ENCODE results near the gene ABCB6.
"Not testable (repeated sequence)": the region's sequence is repeated elsewhere in the genome, so short reads cannot be mapped to it uniquely, and the experiment has no call there.

Gene ABCB6

GRCh38 chr2:219213026-219213415 lies 5.7 kb downstream of the ABCB6 start:
- no peak for DNase-seq

DNA sequence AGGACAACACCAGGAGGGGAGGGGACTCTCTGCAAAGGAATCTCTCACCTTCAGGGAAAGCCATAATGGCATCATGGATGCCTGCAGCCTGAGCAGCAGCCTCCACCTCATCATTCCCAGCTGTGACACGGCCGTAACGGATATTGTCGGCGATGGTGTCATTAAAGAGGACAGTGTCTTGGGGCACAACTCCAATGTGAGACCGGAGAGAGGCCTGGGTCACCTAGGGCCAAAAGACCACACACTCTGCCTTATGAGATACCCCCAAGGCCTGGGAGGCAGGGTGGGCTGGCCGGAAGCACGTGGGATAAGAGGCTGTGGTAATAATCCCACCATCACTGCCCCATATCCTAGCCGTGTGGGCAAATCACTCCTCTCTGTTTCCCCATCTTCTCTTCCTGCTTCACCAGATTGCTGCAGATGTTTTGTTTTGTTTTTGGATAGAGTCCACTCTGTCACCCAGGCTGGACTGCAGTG lies 7.8 kb downstream of the ABCB6 start:
- DNase-seq, result no peak

GRCh38 chr2:219210196-219210885 lies 8.4 kb downstream of the ABCB6 start:
- DNase-seq, result no peak

DNA sequence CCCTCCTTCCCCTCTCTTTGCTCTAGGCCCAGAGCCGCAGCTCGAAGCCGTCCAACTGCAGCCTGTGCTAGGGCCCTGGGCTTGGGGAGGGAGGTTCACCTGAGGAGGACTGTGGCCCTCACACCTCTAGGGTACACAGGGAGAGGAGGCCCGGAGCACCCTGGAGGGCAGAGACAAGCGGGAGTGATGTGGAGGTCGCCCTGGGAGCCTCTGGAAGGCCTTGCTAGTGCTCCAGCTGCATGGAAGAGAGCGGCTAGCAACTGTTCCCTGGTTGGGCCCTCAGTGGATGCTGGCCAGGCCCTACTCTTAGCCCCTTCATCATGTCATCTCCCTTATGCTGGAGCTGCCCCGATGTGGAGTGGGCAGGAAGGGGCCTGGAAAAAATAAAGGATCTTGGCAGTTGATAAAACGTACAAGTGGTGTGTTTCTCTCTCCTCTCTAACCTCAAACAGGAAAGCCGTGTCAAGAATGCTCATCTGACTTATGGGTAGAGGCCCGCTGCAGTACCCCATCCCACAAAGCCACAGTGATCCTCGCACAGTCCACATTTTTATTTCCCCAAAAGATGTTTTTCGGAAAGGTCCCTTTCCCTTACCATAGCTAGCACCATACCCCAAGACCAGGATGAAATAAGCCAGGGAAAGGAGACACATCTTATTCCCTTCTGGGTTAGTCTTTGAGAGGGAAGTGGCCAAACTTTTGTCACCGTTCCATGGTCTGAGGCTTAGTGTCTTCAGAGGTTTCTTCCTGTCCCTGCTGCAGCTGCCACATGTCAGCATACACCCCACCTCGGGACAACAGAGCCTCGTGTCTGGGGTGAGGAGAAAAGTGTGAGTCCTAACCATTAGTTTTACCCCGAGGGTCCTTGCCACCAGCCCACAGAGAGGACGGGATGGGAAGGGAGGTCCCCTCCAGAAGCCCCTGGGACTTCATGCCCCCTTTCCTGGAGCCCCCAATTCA lies 9.2 kb downstream of the ABCB6 start:
- DNase-seq, result peak; percentile 73

GRCh38 chr2:219207884-219208740 lies 10.6 kb downstream of the ABCB6 start:
- no peak for DNase-seq

DNA sequence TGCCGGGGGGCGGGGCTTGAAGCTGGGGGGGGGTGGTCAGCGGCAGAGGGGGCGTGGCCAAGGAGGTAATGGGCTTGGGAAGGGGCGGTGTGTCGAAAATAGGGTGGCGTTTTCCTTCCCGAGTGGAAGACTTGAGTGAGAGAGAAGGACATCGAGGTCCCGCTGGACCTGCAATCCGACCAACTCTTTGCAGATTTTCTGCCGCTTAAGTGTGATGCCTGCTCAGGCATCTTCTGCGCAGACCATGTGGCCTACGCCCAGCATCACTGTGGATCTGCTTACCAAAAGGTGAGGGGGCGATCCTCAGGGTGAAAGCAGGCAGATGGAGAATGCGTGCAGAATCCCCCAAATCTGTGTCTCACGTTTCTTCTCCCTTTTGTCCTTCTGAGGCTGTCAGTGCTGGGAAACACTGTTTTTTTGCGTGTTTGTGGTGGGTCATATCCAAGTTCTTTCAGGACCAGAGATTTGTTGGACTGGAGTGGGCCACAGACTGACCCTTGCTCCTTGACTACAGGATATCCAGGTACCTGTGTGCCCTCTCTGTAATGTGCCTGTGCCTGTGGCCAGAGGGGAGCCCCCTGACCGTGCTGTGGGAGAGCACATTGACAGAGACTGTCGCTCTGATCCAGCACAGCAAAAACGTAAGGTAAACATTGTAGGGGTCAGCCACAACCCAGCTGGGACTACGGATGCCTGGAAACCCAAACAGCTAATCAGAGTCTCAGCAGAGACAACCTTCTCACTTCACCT lies 11.4 kb downstream of the ABCB6 start:
- no peak for DNase-seq

DNA sequence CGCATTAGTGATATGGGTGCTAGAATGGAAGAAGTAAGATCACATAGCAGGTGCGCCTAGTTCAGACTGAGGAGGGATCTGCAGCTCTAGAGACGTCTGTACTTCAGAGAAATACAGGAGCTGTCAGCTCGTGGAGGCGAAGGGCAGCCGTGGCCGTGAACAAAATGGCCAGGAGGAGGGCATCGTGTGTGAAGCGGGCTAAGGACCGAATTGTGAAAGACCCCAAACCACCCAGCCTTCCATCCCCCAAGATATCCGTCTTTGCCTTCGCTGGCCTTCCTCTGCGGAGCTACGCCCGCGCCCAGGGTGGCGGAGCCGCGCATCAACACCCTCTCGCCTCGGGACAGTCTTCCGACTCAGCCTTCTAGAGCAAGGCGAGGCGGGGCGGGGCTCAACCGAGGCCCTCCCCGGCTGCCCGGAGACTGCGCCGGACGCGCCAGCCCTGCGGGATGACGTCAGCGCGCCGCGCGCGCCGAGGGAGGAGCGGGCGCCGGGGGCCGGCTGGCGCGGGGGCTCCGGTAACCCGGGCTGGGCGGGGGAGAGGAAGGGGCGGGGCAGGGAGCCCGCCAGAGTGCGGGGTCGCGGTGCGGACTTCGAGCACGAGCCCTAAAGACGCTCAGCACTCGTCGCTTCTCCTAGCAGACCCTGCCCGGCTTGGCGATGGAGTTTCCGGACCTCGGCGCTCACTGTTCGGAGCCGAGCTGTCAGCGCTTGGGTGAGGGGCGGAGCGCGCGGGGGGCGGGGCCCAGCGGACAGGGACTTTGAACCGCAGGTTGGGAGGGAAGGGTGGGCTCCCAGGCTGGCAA lies 12.2 kb downstream of the ABCB6 start, which contains the start of gene ZFAND2B:
Gene ZFAND2B (plus strand): TSS at position 455 of the 806 bp plus-strand sequence. CDS start 206 bp downstream, at position 661.
- peak; percentile 86 for DNase-seq

DNA sequence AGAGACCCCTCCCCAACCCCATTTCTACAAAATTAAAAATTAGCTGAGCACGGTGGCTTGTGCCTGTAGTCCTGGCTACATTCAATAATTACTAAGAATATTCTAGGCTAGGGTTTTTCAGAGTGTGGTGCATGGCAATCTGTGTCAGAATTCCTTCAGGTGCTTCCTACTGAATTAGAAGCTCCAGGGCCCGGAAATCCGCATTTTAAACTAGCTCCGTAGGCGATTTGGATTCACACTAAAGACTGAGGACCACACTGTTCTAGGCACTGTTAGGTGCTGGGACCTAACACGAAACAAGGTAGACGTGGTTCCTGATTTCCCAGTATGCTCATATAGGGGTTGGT lies 12.8 kb downstream of the ABCB6 start:
- no peak for DNase-seq

DNA sequence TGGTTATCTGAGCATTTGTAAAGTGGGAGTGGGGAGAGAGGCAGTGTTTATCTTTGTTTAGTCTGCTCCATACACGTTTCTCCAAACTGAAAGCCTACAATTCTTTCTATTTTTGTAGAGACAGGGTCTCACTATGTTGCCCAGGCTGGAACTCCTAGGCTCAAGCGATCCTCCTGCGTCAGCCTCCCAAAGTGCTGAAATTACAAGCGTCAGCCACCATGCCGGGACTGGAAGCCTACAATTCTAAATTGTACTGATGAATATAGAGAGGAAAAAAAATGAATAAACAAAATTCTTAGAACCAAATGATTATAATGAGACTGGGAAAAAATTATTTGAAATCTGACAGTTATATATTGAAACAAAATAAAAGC lies 13.6 kb downstream of the ABCB6 start:
- no peak for DNase-seq

- no peak for DNase-seq
Observed at GRCh38 chr2:219204425-219205164, 14.2 kb downstream of the ABCB6 start.

DNA sequence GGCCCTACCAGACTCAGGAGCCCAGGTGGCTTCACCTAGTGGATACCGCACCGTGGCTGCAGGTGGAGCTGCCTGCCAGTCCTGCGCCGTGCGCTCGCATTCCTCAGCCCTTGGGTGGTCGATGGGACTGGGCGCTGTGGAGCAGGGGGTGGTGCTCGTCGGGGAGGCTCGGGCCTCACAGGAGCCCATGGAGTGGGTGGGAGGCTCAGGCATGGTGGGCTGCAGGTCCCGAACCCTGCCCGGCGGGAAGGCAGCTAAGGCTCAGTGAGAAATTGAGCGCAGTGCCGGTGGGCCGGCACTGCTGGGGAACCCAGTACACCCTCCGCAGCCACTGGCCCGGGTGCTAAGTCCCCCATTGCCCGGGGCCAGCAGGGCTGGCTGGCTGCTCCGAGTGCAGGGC lies 17.4 kb downstream of the ABCB6 start:
- not testable (repeated sequence) for DNase-seq

- not testable (repeated sequence) for DNase-seq
Observed at GRCh38 chr2:219200502-219201326, 18.0 kb downstream of the ABCB6 start.

DNA sequence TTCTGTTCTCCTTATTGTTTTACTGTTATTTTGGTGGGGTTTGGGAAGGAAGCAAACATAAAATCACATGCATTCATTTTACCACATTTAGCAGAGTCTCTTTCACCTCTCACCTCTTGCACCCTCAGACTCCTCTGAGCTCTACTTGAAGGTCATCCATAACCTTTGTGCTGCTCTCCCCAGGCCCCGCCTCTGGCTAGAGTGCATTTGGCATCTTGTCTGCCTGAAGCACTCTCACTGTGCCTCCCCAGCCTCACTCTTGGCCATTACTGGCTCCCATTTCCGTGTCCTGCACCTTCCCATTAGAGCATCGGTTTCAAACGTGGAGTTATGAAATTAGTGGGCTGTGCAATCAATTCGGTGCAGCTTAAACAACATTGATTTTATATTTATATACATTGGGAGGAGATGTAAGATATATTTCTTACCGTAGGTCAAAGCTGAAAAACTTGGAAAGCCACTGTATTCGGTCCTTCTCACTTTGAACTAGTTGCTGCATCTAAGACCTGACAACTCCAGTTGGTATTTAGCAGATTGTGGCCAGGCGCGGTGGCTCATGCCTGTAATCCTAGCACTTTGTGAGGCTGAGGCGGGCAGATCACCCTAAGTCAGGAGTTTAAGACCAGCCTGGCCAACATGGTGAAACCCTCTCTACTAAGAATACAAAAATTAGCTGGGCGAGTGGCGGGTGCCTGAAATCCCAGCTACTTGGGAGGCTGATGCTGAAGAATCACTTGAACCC lies 19.1 kb downstream of the ABCB6 start:
- DNase-seq, result no peak

- DNase-seq, result no peak
Observed at GRCh38 chr2:219198974-219199373, 19.8 kb downstream of the ABCB6 start.

GRCh38 chr2:219197388-219197787 lies 21.4 kb downstream of the ABCB6 start:
- DNase-seq, result no peak

DNA sequence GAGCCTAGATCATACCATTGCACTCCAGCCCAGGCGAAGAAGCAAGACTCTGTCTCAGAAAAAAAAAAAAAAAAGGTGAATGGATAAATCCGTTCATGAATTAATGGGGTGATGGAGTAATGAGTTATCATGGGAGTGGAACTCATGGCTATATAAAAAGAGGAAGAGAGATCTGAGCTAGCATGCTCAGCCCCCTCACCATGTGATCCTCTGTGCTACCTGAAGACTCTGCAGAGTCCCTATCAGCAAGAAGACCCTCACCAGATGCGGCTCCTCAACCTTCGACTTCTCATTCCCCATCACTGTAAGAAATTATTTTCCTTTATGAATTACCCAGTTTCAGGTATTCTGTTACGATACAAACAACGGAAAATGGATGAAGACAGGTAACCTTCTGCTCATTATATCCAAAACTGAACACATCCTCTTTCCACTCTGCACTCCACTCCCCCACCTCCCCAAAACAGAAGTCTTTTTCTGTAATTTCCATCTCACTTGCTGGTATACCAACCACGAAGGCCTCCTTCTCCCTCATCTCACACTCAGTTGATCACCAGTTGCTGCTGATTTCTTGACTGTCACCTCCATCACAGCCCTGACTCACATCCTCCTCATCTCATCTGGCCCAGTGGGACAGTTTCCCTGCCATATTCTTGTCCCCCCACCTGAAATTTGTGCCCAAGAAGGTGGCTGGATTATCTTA lies 31.9 kb downstream of the ABCB6 start:
- DNase-seq, result no peak

- no peak for DNase-seq
Observed at GRCh38 chr2:219184121-219184520, 34.6 kb downstream of the ABCB6 start.

DNA sequence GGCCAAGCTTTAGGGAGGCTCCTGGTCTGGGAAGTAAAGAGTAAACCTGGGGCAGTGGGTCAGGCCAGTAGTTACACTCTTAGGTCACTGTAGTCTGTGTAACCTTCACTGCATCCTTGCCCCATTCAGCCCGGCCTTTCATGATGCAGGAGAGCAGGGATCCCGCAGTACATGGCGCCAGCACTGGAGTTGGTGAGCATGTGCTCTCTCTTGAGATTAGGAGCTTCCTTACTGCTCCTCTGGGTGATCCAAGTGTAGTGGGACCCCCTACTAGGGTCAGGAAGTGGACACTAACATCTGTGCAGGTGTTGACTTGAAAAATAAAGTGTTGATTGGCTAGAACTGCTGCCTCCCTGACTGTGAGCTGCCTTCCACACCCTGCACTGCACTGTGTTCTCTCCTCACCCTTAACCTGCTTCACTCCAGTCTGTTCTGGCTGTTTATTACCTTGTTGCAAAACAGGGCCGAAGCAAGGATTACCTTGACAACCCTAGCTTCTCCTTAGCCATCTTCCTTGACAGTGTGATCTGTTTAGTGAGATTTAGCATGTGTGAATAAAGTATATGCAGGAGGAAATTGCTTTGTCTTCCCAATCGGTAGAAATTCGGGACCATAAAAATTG lies 35.5 kb downstream of the ABCB6 start:
- no peak for DNase-seq

Data from MV-4-11 (cell line).